ENCODE data around the gene NELL1.

GRCh38 chr11:21048626-21049025, 379.2 kb downstream of the NELL1 start:
- TF ChIP-seq CTCF (IDR thresholded peaks at IDR 0.05) (no peak), POLR2A (IDR thresholded peaks at IDR 0.05) (no peak)
